Chondrocyte (in vitro differentiated cells): ENCODE results near the gene TGM3. TPM values are rescaled to one million over a fixed set of nuclear protein-coding genes. Genes with fewer than 3 reads are reported as not detected.

ENCODE experiments used
- DNase-seq: peaks from one replicate; pipeline ENCODE4 v3.0.0; 2021; ENCODE audit warnings: mixed read lengths, low spot score
- H3K27ac Mint-ChIP-seq: one replicate; pipeline ENCODE4 v1.8.0; 2021; ENCODE audit warnings: mild to moderate bottlenecking, moderate library complexity, mixed read lengths; ENCODE audit not compliant: unreplicated experiment
- H3K27me3 Mint-ChIP-seq: 2 replicates; pipeline ENCODE4 v1.8.0; 2021; ENCODE audit warnings: low read depth, mixed read lengths
- H3K36me3 Mint-ChIP-seq: 2 replicates; pipeline ENCODE4 v1.8.0; 2021; ENCODE audit warnings: low read depth, mixed read lengths
- H3K4me1 Mint-ChIP-seq: 2 replicates; pipeline ENCODE4 v1.8.0; 2021; ENCODE audit warnings: low read depth, mild to moderate bottlenecking, mixed read lengths
- H3K4me3 Mint-ChIP-seq: one replicate; pipeline ENCODE4 v1.8.0; 2021; ENCODE audit warnings: mild to moderate bottlenecking, moderate library complexity, mixed read lengths; ENCODE audit not compliant: unreplicated experiment
- H3K9me3 Mint-ChIP-seq: 2 replicates; pipeline ENCODE4 v1.8.0; 2021; ENCODE audit warnings: low read depth, mixed read lengths
- CTCF ChIP-seq: fragments of 200-600 bp; sonication (generic); IDR thresholded peaks from 2 replicates; pipeline ENCODE4 v1.5.0; 2021; ENCODE audit warnings: antibody characterized with exemption, mild to moderate bottlenecking, moderate library complexity
- total RNA-seq: library from RNA; stranded (reverse); gene quantifications from 3 replicates; pipeline ENCODE4 v1.2.1, GENCODE V29; 2021

The TGM3 gene
- total RNA-seq, 1 donor from 2014 or later, result not detected

DNA sequence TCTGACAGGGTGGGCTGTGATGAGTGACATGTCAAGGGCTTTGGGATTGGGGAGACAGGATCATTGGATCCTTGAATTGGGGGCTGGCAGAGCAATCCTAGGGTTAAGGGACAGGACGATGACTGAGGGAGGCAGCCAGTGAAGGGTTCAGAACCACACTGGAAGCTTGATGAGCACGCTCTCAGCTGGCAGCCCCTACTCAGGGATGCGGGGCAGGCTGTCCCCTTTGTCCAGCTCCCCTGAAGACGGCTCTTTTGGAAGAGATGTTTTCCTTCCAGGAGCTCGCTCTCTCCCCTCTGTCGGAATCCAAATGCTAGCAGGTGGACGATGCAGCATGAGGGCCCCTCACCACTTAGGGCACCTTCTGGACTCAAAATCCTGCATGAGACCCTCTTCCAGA, 8.4 kb downstream of the TGM3 start:
- H3K4me3 Mint-ChIP-seq, result no peak overlapping the region
- H3K9me3 Mint-ChIP-seq, result no peaks in the 10 kb centered on the region
- TF ChIP-seq CTCF, result no peak
- no peaks in the 10 kb centered on the region for H3K4me1 Mint-ChIP-seq
- H3K27ac Mint-ChIP-seq, result no peak overlapping the region
- H3K27me3 Mint-ChIP-seq, result peaks cover 8% of the 10 kb centered on the region
- peak; percentile 46 for DNase-seq
- no peaks in the 10 kb centered on the region for H3K36me3 Mint-ChIP-seq

DNA sequence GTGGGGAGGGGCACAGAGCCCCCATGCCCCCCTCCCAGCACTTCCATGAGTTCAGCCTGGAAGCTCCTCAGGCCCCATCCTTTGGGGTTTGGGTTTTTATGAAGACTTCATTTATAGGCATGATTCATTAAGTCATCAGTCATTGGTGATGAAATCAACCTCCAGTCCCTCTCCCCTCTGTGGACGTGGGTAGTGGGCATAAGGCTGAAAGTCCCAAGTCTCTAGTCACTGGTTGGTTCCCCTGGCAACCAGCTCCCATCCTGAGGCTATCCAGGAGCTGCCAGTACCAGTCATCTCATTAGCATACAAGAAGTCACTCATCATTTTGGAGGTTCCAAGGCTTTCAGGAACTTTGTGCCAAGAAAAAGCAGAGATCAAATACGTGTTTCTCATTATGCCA, 9.2 kb downstream of the TGM3 start:
- TF ChIP-seq CTCF, result no peak
- Mint-ChIP-seq H3K4me3 (no peak overlapping the region), H3K27ac (no peak overlapping the region), H3K9me3 (no peaks in the 10 kb centered on the region), H3K36me3 (no peaks in the 10 kb centered on the region), H3K4me1 (no peaks in the 10 kb centered on the region), H3K27me3 (peaks cover 6% of the 10 kb centered on the region)
- no peak for DNase-seq

- no peak for TF ChIP-seq CTCF
- Mint-ChIP-seq H3K27me3 (peaks cover 5% of the 10 kb centered on the region), H3K4me1 (no peaks in the 10 kb centered on the region), H3K36me3 (no peaks in the 10 kb centered on the region), H3K27ac (no peak overlapping the region), H3K4me3 (no peak overlapping the region), H3K9me3 (no peaks in the 10 kb centered on the region)
- peak; percentile 47 for DNase-seq
These were observed 9.7 kb downstream of the TGM3 start for GRCh38 chr20:2305479-2305878.

DNA sequence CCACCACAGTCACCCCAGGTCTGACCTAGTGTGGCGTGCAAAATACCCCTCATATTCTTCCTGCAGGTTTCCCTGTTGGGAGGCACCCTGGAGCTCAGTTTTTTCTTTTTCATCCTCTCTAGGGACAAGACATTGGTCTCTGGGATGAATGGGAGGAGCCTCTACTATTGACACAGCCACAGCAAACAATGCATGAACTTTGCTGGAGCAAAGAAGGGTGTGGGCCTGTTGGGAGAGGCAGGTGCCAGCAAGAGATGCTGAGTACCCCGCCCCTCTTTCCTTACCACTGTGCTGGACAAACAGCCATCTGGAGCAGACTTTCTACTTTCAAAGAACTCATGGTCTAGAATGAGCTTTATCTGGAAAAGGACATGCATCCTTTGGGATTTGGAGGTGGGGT, 10.1 kb downstream of the TGM3 start:
- Mint-ChIP-seq H3K27ac (no peak overlapping the region), H3K4me1 (no peaks in the 10 kb centered on the region), H3K27me3 (peaks cover 5% of the 10 kb centered on the region), H3K9me3 (no peaks in the 10 kb centered on the region), H3K36me3 (no peaks in the 10 kb centered on the region), H3K4me3 (no peak overlapping the region)
- DNase-seq, result no peak
- TF ChIP-seq CTCF, result no peak

DNA sequence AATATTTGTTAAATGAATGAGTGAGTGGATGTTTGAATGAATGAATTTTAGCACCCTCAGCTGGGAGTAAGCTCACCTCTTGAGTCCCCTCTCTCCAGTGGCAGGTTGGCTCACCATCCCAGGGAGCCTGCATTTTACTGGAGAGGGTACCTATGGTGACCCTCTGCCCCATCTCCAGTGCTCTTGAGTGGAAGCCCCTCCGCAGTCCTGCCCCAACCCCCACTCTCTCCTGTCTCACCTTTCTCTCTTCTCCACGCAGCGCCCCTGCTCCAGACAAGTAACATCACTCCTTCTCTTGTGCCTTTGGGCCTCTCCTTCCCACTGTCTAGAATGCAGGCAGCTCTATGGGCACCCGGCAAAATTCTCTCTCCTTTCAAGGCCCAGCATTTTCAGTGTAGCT, 11.3 kb downstream of the TGM3 start:
- DNase-seq, result peak; percentile 72
- Mint-ChIP-seq H3K4me1 (no peaks in the 10 kb centered on the region), H3K9me3 (no peaks in the 10 kb centered on the region), H3K27me3 (peaks cover 5% of the 10 kb centered on the region), H3K27ac (no peak overlapping the region), H3K36me3 (no peaks in the 10 kb centered on the region), H3K4me3 (no peak overlapping the region)
- TF ChIP-seq CTCF, result no peak
